ENCODE data around the gene SEC61B. TPM values are rescaled to one million over a fixed set of nuclear protein-coding genes. Genes with fewer than 3 reads are reported as not detected.

The SEC61B gene
- total RNA-seq, 1 experiment from 2014 or later, result 125 TPM

DNA sequence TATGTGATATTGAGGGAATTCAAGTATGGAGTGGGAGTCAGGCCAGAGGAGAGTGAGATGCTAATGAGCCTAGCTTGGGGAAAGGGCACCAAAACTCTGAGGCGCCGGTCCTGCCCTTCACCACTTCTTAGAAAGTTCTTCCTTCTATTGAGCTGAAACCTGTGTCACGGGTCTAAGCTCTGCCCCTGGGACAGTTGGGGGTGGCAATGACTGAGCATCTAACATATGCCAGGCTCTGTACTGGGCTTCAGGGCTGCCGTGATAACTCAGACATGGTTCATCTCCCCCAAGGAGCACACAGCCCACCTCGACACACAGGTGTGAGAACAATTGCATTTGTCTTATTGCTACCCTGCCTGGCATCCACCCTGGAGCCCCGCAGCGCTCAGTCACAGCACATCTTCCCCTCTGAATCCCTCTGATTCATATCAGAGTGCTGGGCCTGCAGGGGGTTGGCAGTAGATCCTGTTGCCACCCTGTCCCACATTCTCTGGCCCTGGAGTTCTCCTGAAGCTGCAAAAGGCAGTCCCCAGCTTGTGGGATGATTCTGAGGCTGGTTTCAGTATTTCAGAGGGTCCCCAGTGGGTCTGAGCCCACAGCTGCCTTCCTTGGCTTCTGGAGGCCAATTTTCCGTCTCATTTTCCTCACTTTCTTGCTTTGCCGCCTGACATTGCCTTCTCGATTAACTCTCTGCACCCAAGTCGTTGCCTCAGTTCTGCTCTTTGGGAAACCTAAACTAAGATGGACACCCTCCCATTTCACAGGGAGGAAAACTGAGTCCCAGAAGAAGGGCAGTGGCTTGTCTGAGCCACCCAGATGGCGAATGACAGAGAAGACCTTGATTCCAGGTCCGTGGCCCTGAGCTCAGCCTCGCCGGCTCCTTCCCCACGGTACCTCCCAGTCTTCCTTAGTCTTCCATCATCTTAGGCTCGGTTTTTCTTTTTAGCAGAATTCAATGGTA is 42.9 kb upstream of the SEC61B start:
- RAD21 ChIA-PET (ENCODE audit: low non-redundant PET in 1 of 2, low total read pairs in 2 of 2, uncharacterized antibody in 2 of 2, unreplicated experiment in 2 of 2), result no interaction called here
- intact Hi-C loops (cut with micrococcal nuclease), result no loop called here
- BruUV-seq (replicated peaks), result no TSS peak
- TF ChIP-seq EGR1 (IDR thresholded peaks at IDR 0.05; ENCODE audit: low read depth) (no peak), POLR2AphosphoS5 (IDR thresholded peaks at IDR 0.05; ENCODE audit: low read depth, low read length) (no peak), EZH2phosphoT487 (IDR thresholded peaks at IDR 0.05; ENCODE audit: borderline replicate concordance) (no peak), ZNF274 (IDR thresholded peaks at IDR 0.05; ENCODE audit: low read depth, low read length) (no peak), EZH2 (IDR thresholded peaks at IDR 0.05) (no peak), TCF7L2 (IDR thresholded peaks at IDR 0.05; ENCODE audit: borderline replicate concordance, extremely low read depth, insufficient read depth, insufficient read length) (no peak)
- TF ChIP-seq, protein P1, sequence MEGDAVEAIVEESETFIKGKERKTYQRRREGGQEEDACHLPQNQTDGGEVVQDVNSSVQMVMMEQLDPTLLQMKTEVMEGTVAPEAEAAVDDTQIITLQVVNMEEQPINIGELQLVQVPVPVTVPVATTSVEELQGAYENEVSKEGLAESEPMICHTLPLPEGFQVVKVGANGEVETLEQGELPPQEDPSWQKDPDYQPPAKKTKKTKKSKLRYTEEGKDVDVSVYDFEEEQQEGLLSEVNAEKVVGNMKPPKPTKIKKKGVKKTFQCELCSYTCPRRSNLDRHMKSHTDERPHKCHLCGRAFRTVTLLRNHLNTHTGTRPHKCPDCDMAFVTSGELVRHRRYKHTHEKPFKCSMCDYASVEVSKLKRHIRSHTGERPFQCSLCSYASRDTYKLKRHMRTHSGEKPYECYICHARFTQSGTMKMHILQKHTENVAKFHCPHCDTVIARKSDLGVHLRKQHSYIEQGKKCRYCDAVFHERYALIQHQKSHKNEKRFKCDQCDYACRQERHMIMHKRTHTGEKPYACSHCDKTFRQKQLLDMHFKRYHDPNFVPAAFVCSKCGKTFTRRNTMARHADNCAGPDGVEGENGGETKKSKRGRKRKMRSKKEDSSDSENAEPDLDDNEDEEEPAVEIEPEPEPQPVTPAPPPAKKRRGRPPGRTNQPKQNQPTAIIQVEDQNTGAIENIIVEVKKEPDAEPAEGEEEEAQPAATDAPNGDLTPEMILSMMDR (IDR thresholded peaks at IDR 0.05 in 2 of 3, conservative IDR thresholded peaks at IDR 0.05 in 1 of 3; ENCODE audit: borderline replicate concordance in 1 of 3, insufficient read depth in 1 of 3, low read depth in 2 of 3, low read length in 2 of 3), result no peak
- TF ChIP-seq, protein P2, sequence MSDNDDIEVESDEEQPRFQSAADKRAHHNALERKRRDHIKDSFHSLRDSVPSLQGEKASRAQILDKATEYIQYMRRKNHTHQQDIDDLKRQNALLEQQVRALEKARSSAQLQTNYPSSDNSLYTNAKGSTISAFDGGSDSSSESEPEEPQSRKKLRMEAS (IDR thresholded peaks at IDR 0.05), result no peak
- TF ChIP-seq, protein P3, sequence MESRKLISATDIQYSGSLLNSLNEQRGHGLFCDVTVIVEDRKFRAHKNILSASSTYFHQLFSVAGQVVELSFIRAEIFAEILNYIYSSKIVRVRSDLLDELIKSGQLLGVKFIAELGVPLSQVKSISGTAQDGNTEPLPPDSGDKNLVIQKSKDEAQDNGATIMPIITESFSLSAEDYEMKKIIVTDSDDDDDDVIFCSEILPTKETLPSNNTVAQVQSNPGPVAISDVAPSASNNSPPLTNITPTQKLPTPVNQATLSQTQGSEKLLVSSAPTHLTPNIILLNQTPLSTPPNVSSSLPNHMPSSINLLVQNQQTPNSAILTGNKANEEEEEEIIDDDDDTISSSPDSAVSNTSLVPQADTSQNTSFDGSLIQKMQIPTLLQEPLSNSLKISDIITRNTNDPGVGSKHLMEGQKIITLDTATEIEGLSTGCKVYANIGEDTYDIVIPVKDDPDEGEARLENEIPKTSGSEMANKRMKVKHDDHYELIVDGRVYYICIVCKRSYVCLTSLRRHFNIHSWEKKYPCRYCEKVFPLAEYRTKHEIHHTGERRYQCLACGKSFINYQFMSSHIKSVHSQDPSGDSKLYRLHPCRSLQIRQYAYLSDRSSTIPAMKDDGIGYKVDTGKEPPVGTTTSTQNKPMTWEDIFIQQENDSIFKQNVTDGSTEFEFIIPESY (IDR thresholded peaks at IDR 0.05; ENCODE audit: extremely low read depth, insufficient replicate concordance, low read length), result no peak
- no peak overlapping the region for H3K27ac ChIP-seq (ENCODE audit: low read depth, low read length)
- H3K79me2 ChIP-seq (ENCODE audit: insufficient read depth, low read length), result no peaks in the 10 kb centered on the region
- POLR2A ChIA-PET, result no interaction called here
- H2AFZ ChIP-seq (ENCODE audit: low read depth, low read length, poor library complexity, severe bottlenecking), result no peak overlapping the region
- H3K4me3 ChIP-seq (replicated peaks in 1 of 2; ENCODE audit: low read depth in 1 of 2, low read length in 2 of 2), result no peak overlapping the region
- H3K4me1 ChIP-seq (ENCODE audit: control insufficient read depth in 1 of 2, insufficient read depth in 2 of 2, low read length in 2 of 2), result no peaks in the 10 kb centered on the region
- H3K9ac ChIP-seq (ENCODE audit: low read length), result no peak overlapping the region
- CTCF ChIA-PET, result no interaction called here
- DNase-seq (ENCODE audit: low read depth, low spot score) (no peak), ATAC-seq (no peak)
- no peaks in the 10 kb centered on the region for H4K20me1 ChIP-seq (ENCODE audit: insufficient read depth)
- no peaks in the 10 kb centered on the region for H3K9me3 ChIP-seq (ENCODE audit: control insufficient read depth in 1 of 2, insufficient read depth in 1 of 2, low read depth in 1 of 2, low read length in 2 of 2)
- H3K27me3 ChIP-seq (ENCODE audit: insufficient read depth, low read length), result no peaks in the 10 kb centered on the region
- H3K4me2 ChIP-seq (ENCODE audit: low read length), result no peak overlapping the region
- no peaks in the 10 kb centered on the region for H3K9me2 ChIP-seq (ENCODE audit: insufficient read depth)
- H3K36me3 ChIP-seq (ENCODE audit: control insufficient read depth in 1 of 2, insufficient read depth in 2 of 2, low read length in 2 of 2), result no peaks in the 10 kb centered on the region
